ENCODE measurements around the gene APOA1. TPM values are rescaled to one million over a fixed set of nuclear protein-coding genes. Genes with fewer than 3 reads are reported as not detected.

Gene APOA1
- total RNA-seq, 1 donor from 2014 or later, result 2.7 TPM

GRCh38 chr11:116855413-116855812, 18.0 kb upstream of the APOA1 start:
- no peaks in the 10 kb centered on the region for H4K20me1 ChIP-seq (ENCODE audit: low read depth)
- no peak overlapping the region for H2AFZ ChIP-seq (replicated peaks)
- no peaks in the 10 kb centered on the region for H3K9me3 Mint-ChIP-seq
- H3K4me1 Mint-ChIP-seq, result no peaks in the 10 kb centered on the region
- H3F3A ChIP-seq (ENCODE audit: low read depth), result no peaks in the 10 kb centered on the region
- H3K9ac ChIP-seq, result no peak overlapping the region
- H3K36me3 ChIP-seq, result peaks cover 5% of the 10 kb centered on the region
- H3K36me3 Mint-ChIP-seq, result peaks cover 34% of the 10 kb centered on the region
- no peaks in the 10 kb centered on the region for H3K4me1 ChIP-seq
- H3K27me3 ChIP-seq, result no peaks in the 10 kb centered on the region
- no peak overlapping the region for H3K4me3 ChIP-seq
- TF ChIP-seq CTCF (IDR thresholded peaks at IDR 0.05) (no peak), EZH2 (IDR thresholded peaks at IDR 0.05) (no peak), EZH2phosphoT487 (IDR thresholded peaks at IDR 0.05) (no peak)
- H3K27ac ChIP-seq, result no peak overlapping the region
- H3K27me3 Mint-ChIP-seq (ENCODE audit: insufficient read depth, low read depth), result peaks cover 2% of the 10 kb centered on the region
- H3K9me3 ChIP-seq (ENCODE audit: low read depth), result no peaks in the 10 kb centered on the region
- no peaks in the 10 kb centered on the region for H3K79me2 ChIP-seq (ENCODE audit: low read depth)
- H3K4me3 Mint-ChIP-seq, result no peak overlapping the region
- no peak for DNase-seq (ENCODE audit: low spot score)
- H3K4me2 ChIP-seq, result no peak overlapping the region
- H3K27ac Mint-ChIP-seq, result no peak overlapping the region

- Mint-ChIP-seq H3K9me3 (no peaks in the 10 kb centered on the region), H3K27me3 (ENCODE audit: insufficient read depth, low read depth) (no peaks in the 10 kb centered on the region), H3K4me1 (no peaks in the 10 kb centered on the region), H3K4me3 (no peak overlapping the region), H3K27ac (no peak overlapping the region), H3K36me3 (peaks cover 30% of the 10 kb centered on the region)
- H3K9me3 ChIP-seq (ENCODE audit: low read depth), result no peaks in the 10 kb centered on the region
- no peaks in the 10 kb centered on the region for H3K79me2 ChIP-seq (ENCODE audit: low read depth)
- H3K27me3 ChIP-seq, result no peaks in the 10 kb centered on the region
- peaks cover 5% of the 10 kb centered on the region for H3K36me3 ChIP-seq
- no peak overlapping the region for H3K4me2 ChIP-seq
- no peak overlapping the region for H3K4me3 ChIP-seq
- no peaks in the 10 kb centered on the region for H3K4me1 ChIP-seq
- DNase-seq (ENCODE audit: low spot score), result no peak
- no peak overlapping the region for H3K27ac ChIP-seq
- H3F3A ChIP-seq (ENCODE audit: low read depth), result no peaks in the 10 kb centered on the region
- no peak overlapping the region for H3K9ac ChIP-seq
- TF ChIP-seq EZH2phosphoT487 (IDR thresholded peaks at IDR 0.05) (no peak), EZH2 (IDR thresholded peaks at IDR 0.05) (no peak), CTCF (IDR thresholded peaks at IDR 0.05) (no peak)
- no peak overlapping the region for H2AFZ ChIP-seq (replicated peaks)
- H4K20me1 ChIP-seq (ENCODE audit: low read depth), result no peaks in the 10 kb centered on the region
These were observed 16.1 kb upstream of the APOA1 start for GRCh38 chr11:116853461-116854073.

GRCh38 chr11:116852261-116853031, 15.0 kb upstream of the APOA1 start:
- no peak overlapping the region for H3K9ac ChIP-seq
- TF ChIP-seq CTCF (IDR thresholded peaks at IDR 0.05) (no peak), EZH2phosphoT487 (IDR thresholded peaks at IDR 0.05) (no peak), EZH2 (IDR thresholded peaks at IDR 0.05) (no peak)
- Mint-ChIP-seq H3K4me1 (no peaks in the 10 kb centered on the region), H3K36me3 (peaks cover 27% of the 10 kb centered on the region), H3K27ac (no peak overlapping the region), H3K4me3 (no peak overlapping the region), H3K27me3 (ENCODE audit: insufficient read depth, low read depth) (no peaks in the 10 kb centered on the region), H3K9me3 (no peaks in the 10 kb centered on the region)
- H3K79me2 ChIP-seq (ENCODE audit: low read depth), result no peaks in the 10 kb centered on the region
- H3K36me3 ChIP-seq, result peaks cover 5% of the 10 kb centered on the region
- no peaks in the 10 kb centered on the region for H3K9me3 ChIP-seq (ENCODE audit: low read depth)
- H4K20me1 ChIP-seq (ENCODE audit: low read depth), result no peaks in the 10 kb centered on the region
- no peaks in the 10 kb centered on the region for H3K27me3 ChIP-seq
- H2AFZ ChIP-seq (replicated peaks), result no peak overlapping the region
- H3F3A ChIP-seq (ENCODE audit: low read depth), result no peaks in the 10 kb centered on the region
- H3K4me1 ChIP-seq, result no peaks in the 10 kb centered on the region
- no peak for DNase-seq (ENCODE audit: low spot score)
- no peak overlapping the region for H3K4me2 ChIP-seq
- H3K4me3 ChIP-seq, result no peak overlapping the region
- H3K27ac ChIP-seq, result no peak overlapping the region
